C4-2B (cell line): ENCODE data around the gene ZNF558.

ENCODE experiments used
- CTCF ChIP-seq: fragments of 450-650 bp; conservative IDR thresholded peaks from 2 replicates; pipeline ENCODE4 v1.5.1; 2017; ENCODE audit warnings: mild to moderate bottlenecking
- ZFX ChIP-seq: fragments of 450-650 bp; IDR thresholded peaks from 2 replicates; pipeline ENCODE4 v1.6.1; 2017

GRCh38 chr19:8815780-8816179 is 16.3 kb downstream of the ZNF558 start:
- TF ChIP-seq CTCF (no peak), ZFX (no peak)
